ENCODE measurements around the gene SLC38A3. TPM values are rescaled to one million over a fixed set of nuclear protein-coding genes. Genes with fewer than 3 reads are reported as not detected.

The SLC38A3 gene
- total and polyA plus RNA-seq, 9 of the 15 experiments (the other 6 are each of a cell fraction or from before 2014, with no cell fraction given): 0.09 to 0.38 (median 0.16) TPM; not detected in 6

GRCh38 chr3:50251220-50251619 is 46.1 kb downstream of the SLC38A3 start (continued):
- TF ChIP-seq ATF6 (CRISPR knock-in tag; IDR thresholded peaks at IDR 0.05) (no peak), CCNT2 (IDR thresholded peaks at IDR 0.05; ENCODE audit: borderline replicate concordance, extremely low read depth, insufficient read length, low read depth, low read length) (no peak), BCOR (IDR thresholded peaks at IDR 0.05) (peak; percentile 74), ZNF12 (CRISPR knock-in tag; IDR thresholded peaks at IDR 0.05) (no peak), PCBP1 (IDR thresholded peaks at IDR 0.05; ENCODE audit: low read depth, low read length, poor library complexity, severe bottlenecking) (no peak), ZBTB33 (CRISPR knock-in tag; IDR thresholded peaks at IDR 0.05) (0 out of 2 replicates have a peak, but pooled peaks have one; percentile 22), PHB2 (IDR thresholded peaks at IDR 0.05; ENCODE audit: low read depth) (no peak), TEAD1 (CRISPR knock-in tag; IDR thresholded peaks at IDR 0.05) (0 out of 4 replicates have a peak, but pooled peaks of 1 of the 2 experiments have one; percentile 51), FOXK2 (conservative IDR thresholded peaks at IDR 0.05 in 1 of 2, IDR thresholded peaks at IDR 0.05 in 1 of 2; ENCODE audit: low read depth in 2 of 2) (no peak), ZNF717 (CRISPR knock-in tag; IDR thresholded peaks at IDR 0.05) (no peak), NFIC (IDR thresholded peaks at IDR 0.05) (peak; percentile 35; the same call in 1 of the 2 replicates), STAT6 (CRISPR knock-in tag; IDR thresholded peaks at IDR 0.05) (no peak), RBM25 (IDR thresholded peaks at IDR 0.05; ENCODE audit: low read depth, low read length, severe bottlenecking) (peak; percentile 76), ZSCAN32 (CRISPR knock-in tag; IDR thresholded peaks at IDR 0.05) (no peak), NCOR1 (IDR thresholded peaks at IDR 0.05) (no peak), MCM7 (IDR thresholded peaks at IDR 0.05) (no peak), HCFC1 (IDR thresholded peaks at IDR 0.05; ENCODE audit: low read depth, low read length) (no peak), ZFP1 (CRISPR knock-in tag; IDR thresholded peaks at IDR 0.05) (no peak), HIVEP1 (CRISPR knock-in tag; IDR thresholded peaks at IDR 0.05) (no peak), SOX6 (IDR thresholded peaks at IDR 0.05) (no peak), BRD4 (IDR thresholded peaks at IDR 0.05) (no peak), ZNF143 (CRISPR knock-in tag; IDR thresholded peaks at IDR 0.05) (no peak), ZNF444 (CRISPR knock-in tag; IDR thresholded peaks at IDR 0.05) (no peak), FOXA3 (CRISPR knock-in tag; conservative IDR thresholded peaks at IDR 0.05 in 1 of 2, IDR thresholded peaks at IDR 0.05 in 1 of 2) (no peak)

Measured in K562 (cell line).